GM23338 (cell line): ENCODE data around the gene RTN3. TPM values are rescaled to one million over a fixed set of nuclear protein-coding genes. Genes with fewer than 3 reads are reported as not detected.

Experiments
- ATAC-seq: fragments of 200-7000 bp; cut with Tn5 transposase; 3 replicates; pipeline ENCODE4 v1.9.1; 2020
- DNase-seq: peaks from one replicate; pipeline ENCODE4 v3.0.0-alpha.2; 2015; ENCODE audit warnings: low spot score
- H2AFZ ChIP-seq: fragments of 200-600 bp; sonication (generic); 2 replicates; pipeline ENCODE4 v1.8.0; 2016; ENCODE audit warnings: antibody characterized with exemption, mild to moderate bottlenecking, moderate library complexity
- H3F3A ChIP-seq: fragments of 200-600 bp; sonication (generic); replicated peaks from 2 replicates; pipeline ENCODE4 v1.8.0; 2017; ENCODE audit warnings: antibody characterized with exemption, mixed run types, low read depth
- H3K27ac ChIP-seq: fragments of 200-600 bp; sonication (generic); 2 replicates; pipeline ENCODE4 v1.6.1; 2016; ENCODE audit warnings: low read depth
- H3K27me3 ChIP-seq: fragments of 200-600 bp; sonication (generic); 2 replicates; pipeline ENCODE4 v1.8.0; 2016; ENCODE audit warnings: mild to moderate bottlenecking, mixed run types, moderate library complexity; ENCODE audit not compliant: insufficient read depth
- H3K36me3 ChIP-seq: fragments of 200-600 bp; sonication (generic); 2 replicates; pipeline ENCODE4 v1.8.0; 2016; ENCODE audit warnings: mild to moderate bottlenecking; ENCODE audit not compliant: insufficient read depth
- H3K4me1 ChIP-seq: fragments of 200-600 bp; sonication (generic); 2 replicates; pipeline ENCODE4 v1.8.0; 2016; ENCODE audit warnings: mild to moderate bottlenecking, moderate library complexity; ENCODE audit not compliant: insufficient read depth
- H3K4me2 ChIP-seq: fragments of 200-600 bp; sonication (generic); 2 replicates; pipeline ENCODE4 v1.7.1; 2017; ENCODE audit warnings: mixed run types
- H3K4me3 ChIP-seq: fragments of 200-600 bp; sonication (generic); 2 replicates; pipeline ENCODE4 v1.6.1; 2016; ENCODE audit warnings: mixed run types
- H3K79me2 ChIP-seq: fragments of 200-600 bp; sonication (generic); replicated peaks from 2 replicates; pipeline ENCODE4 v1.8.0; 2017; ENCODE audit warnings: mild to moderate bottlenecking; ENCODE audit not compliant: insufficient read depth
- H3K9me2 ChIP-seq: fragments of 200-600 bp; sonication (generic); 2 replicates; pipeline ENCODE4 v1.8.0; 2017; ENCODE audit not compliant: insufficient read depth
- H4K20me1 ChIP-seq: fragments of 200-600 bp; sonication (generic); replicated peaks from 2 replicates; pipeline ENCODE4 v1.8.0; 2017; ENCODE audit warnings: mild to moderate bottlenecking; ENCODE audit not compliant: insufficient read depth
- H3K27ac Mint-ChIP-seq: 2 replicates; pipeline ENCODE4 v1.8.0; 2020; ENCODE audit warnings: inconsistent platforms, mild to moderate bottlenecking, moderate library complexity, mixed read lengths
- H3K27me3 Mint-ChIP-seq: 3 replicates; pipeline ENCODE4 v1.8.0; 2022; ENCODE audit warnings: low read depth, mild to moderate bottlenecking, moderate library complexity, mixed read lengths, inconsistent platforms; ENCODE audit not compliant: insufficient read depth, poor library complexity
- H3K36me3 Mint-ChIP-seq: 3 replicates; pipeline ENCODE4 v1.8.0; 2021; ENCODE audit warnings: low read depth, mild to moderate bottlenecking, inconsistent platforms, moderate library complexity, mixed read lengths
- H3K4me1 Mint-ChIP-seq: 3 replicates; pipeline ENCODE4 v1.8.0; 2020; ENCODE audit warnings: mild to moderate bottlenecking, inconsistent platforms, mixed read lengths
- H3K4me3 Mint-ChIP-seq: 3 replicates; pipeline ENCODE4 v1.8.0; 2021; ENCODE audit warnings: moderate library complexity, mild to moderate bottlenecking, inconsistent platforms, mixed read lengths
- H3K9me3 Mint-ChIP-seq: 3 replicates; pipeline ENCODE4 v1.8.0; 2020; ENCODE audit warnings: moderate library complexity, mild to moderate bottlenecking, inconsistent platforms, mixed read lengths
- CREB1 ChIP-seq: fragments of 250-450 bp; sonication (Bioruptor Pico); IDR thresholded peaks from 2 replicates; pipeline ENCODE4 v1.5.0; 2020; ENCODE audit warnings: low read depth, mild to moderate bottlenecking, moderate library complexity
- CTCF ChIP-seq, 2 experiments: fragments of 200-600 bp in 1 of 2; sonication (generic) in 1 of 2; conservative IDR thresholded peaks; 2 replicates each; pipeline versions ENCODE4 v1.5.1 to v1.6.1; 2016 to 2017; ENCODE audit warnings: antibody characterized with exemption in 2 of 2, low read depth in 2 of 2, mild to moderate bottlenecking in 2 of 2, moderate library complexity in 1 of 2
- EZH2 ChIP-seq: fragments of 200-600 bp; sonication (generic); IDR thresholded peaks from one replicate; pipeline ENCODE4 v1.8.0; 2017; ENCODE audit warnings: antibody characterized with exemption, mild to moderate bottlenecking, low read depth; ENCODE audit not compliant: unreplicated experiment
- EZH2phosphoT487 ChIP-seq: fragments of 200-600 bp; sonication (generic); IDR thresholded peaks from one replicate; pipeline ENCODE4 v1.8.1; 2018; ENCODE audit warnings: antibody characterized with exemption; ENCODE audit not compliant: unreplicated experiment
- JUNB ChIP-seq: IDR thresholded peaks from one replicate; pipeline ENCODE4 v1.6.1; 2016; ENCODE audit warnings: antibody characterized with exemption; ENCODE audit not compliant: unreplicated experiment
- NANOG ChIP-seq: IDR thresholded peaks from 2 replicates; pipeline ENCODE4 v1.6.1; 2016; ENCODE audit warnings: antibody characterized with exemption, borderline replicate concordance
- REST ChIP-seq: IDR thresholded peaks from one replicate; pipeline ENCODE4 v1.6.1; 2018; ENCODE audit warnings: antibody characterized with exemption; ENCODE audit not compliant: unreplicated experiment
- STAT1 ChIP-seq: IDR thresholded peaks from one replicate; pipeline ENCODE4 v1.6.1; 2016; ENCODE audit warnings: antibody characterized with exemption; ENCODE audit not compliant: unreplicated experiment
- ZNF462 ChIP-seq: fragments of 250-450 bp; sonication (Bioruptor Pico); IDR thresholded peaks from 2 replicates; pipeline ENCODE4 v1.5.0; 2020; ENCODE audit warnings: mild to moderate bottlenecking, moderate library complexity
- polyA plus RNA-seq: library from polyadenylated mRNA; unstranded; fragments of >200 nt; fragmentation: Nextera tagmentation; extraction: Ambion mirVana; gene quantifications from 2 replicates; pipeline ENCODE4 v1.2.1, GENCODE V29; 2016
- total RNA-seq: library from RNA; depleted of rRNA; stranded (reverse); fragments of >200 nt; shearing (Covaris generic); gene quantifications from 2 replicates; pipeline ENCODE4 v1.2.3, GENCODE V29; 2014

RTN3 gene
- total and polyA plus RNA-seq, 2 experiments from 2014 or later, result 138 to 162 TPM

- Histone ChIP-seq H3K4me1 (0 out of 2 replicates have a peak, but pooled peaks cover 4% of the 10 kb centered on the region), H3F3A (no peaks in the 10 kb centered on the region), H3K27ac (no peak overlapping the region), H2AFZ (no peak overlapping the region), H3K4me2 (no peak overlapping the region), H3K36me3 (no peaks in the 10 kb centered on the region), H3K27me3 (no peaks in the 10 kb centered on the region), H3K9me2 (no peaks in the 10 kb centered on the region), H3K4me3 (no peak overlapping the region), H3K79me2 (peaks cover 97% of the 10 kb centered on the region), H4K20me1 (peaks cover 36% of the 10 kb centered on the region)
- Mint-ChIP-seq H3K27me3 (peaks cover 4% of the 10 kb centered on the region), H3K9me3 (no peaks in the 10 kb centered on the region), H3K36me3 (no peaks in the 10 kb centered on the region), H3K4me1 (peaks cover 5% of the 10 kb centered on the region; the same call in 2 of the 3 replicates), H3K4me3 (no peak overlapping the region), H3K27ac (no peak overlapping the region)
- TF ChIP-seq NANOG, result no peak
- ATAC-seq (no peak), DNase-seq (no peak)
Observed at GRCh38 chr11:63663809-63664208, 17.5 kb upstream of the RTN3 start.

DNA sequence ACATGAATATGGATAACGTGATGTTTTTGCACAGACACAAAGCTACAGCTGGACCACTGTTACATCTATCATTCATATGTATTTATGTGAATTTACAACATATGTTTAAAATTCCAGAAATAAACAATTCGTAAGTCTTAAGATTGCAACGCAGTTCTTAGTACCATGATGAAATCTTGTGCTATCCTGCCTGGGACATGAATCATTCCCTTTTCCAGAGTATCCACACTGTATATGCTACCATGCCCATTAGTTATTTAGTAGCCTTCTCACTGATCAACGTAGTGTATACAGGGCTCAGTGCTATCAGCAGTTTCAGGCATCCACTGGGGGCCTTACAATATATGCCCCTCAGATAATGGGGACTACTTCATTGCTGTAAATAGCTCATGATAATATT is 14.4 kb upstream of the RTN3 start:
- DNase-seq (no peak), ATAC-seq (no peak)
- peaks cover 33% of the 10 kb centered on the region for H4K20me1 ChIP-seq
- H3K27ac ChIP-seq, result no peak overlapping the region
- no peak overlapping the region for H2AFZ ChIP-seq
- TF ChIP-seq ZNF462 (CRISPR knock-in tag) (no peak), CREB1 (CRISPR knock-in tag) (no peak), JUNB (no peak), EZH2 (no peak), STAT1 (no peak), NANOG (no peak), REST (no peak), CTCF (conservative IDR thresholded peaks at IDR 0.05; ENCODE audit: low read depth in 2 of 2) (no peak), EZH2phosphoT487 (no peak)
- no peaks in the 10 kb centered on the region for H3K27me3 ChIP-seq
- H3K9me2 ChIP-seq, result no peaks in the 10 kb centered on the region
- no peak overlapping the region for H3K4me3 ChIP-seq
- Mint-ChIP-seq H3K36me3 (no peaks in the 10 kb centered on the region; the same call in 2 of the 3 replicates), H3K9me3 (peaks cover 2% of the 10 kb centered on the region; the same call in 2 of the 3 replicates), H3K27ac (no peak overlapping the region), H3K27me3 (peaks cover 8% of the 10 kb centered on the region), H3K4me3 (no peak overlapping the region), H3K4me1 (peaks cover 15% of the 10 kb centered on the region)
- H3K4me1 ChIP-seq, result 0 out of 2 replicates have a peak, but pooled peaks cover 11% of the 10 kb centered on the region
- H3K79me2 ChIP-seq, result peaks cover 85% of the 10 kb centered on the region
- peaks cover 1% of the 10 kb centered on the region for H3F3A ChIP-seq
- no peaks in the 10 kb centered on the region for H3K36me3 ChIP-seq
- no peak overlapping the region for H3K4me2 ChIP-seq
